ACC112 (cell line): ENCODE measurements around the gene SCT.

Experiments used
- H2AFZ ChIP-seq: fragments of 200-600 bp; sonication (generic); one replicate; pipeline ENCODE4 v1.6.0; 2017; ENCODE audit warnings: antibody characterized with exemption, low read length; ENCODE audit not compliant: unreplicated experiment
- H3K27ac ChIP-seq: fragments of 200-600 bp; sonication (generic); 2 replicates; pipeline ENCODE4 v1.5.1; 2014; ENCODE audit warnings: low read depth, mild to moderate bottlenecking, antibody characterized with exemption, low read length, moderate library complexity
- H3K27me3 ChIP-seq: fragments of 200-600 bp; sonication (generic); 2 replicates; pipeline ENCODE4 v1.6.1; 2014; ENCODE audit warnings: mild to moderate bottlenecking, antibody characterized with exemption, low read length, moderate library complexity, mixed read lengths; ENCODE audit not compliant: insufficient read depth
- H3K36me3 ChIP-seq: fragments of 200-600 bp; sonication (generic); 2 replicates; pipeline ENCODE4 v1.6.1; 2016; ENCODE audit warnings: mild to moderate bottlenecking, antibody characterized with exemption, low read length, moderate library complexity, mixed read lengths; ENCODE audit not compliant: insufficient read depth
- H3K4me1 ChIP-seq: fragments of 200-600 bp; sonication (generic); one replicate; pipeline ENCODE4 v1.6.1; 2016; ENCODE audit warnings: low read length, mixed read lengths; ENCODE audit not compliant: insufficient read depth, unreplicated experiment, control insufficient read depth
- H3K4me3 ChIP-seq: fragments of 200-600 bp; sonication (generic); 2 replicates; pipeline ENCODE4 v1.5.1; 2014; ENCODE audit warnings: mild to moderate bottlenecking, low read depth, low read length
- H3K79me2 ChIP-seq: fragments of 200-600 bp; sonication (generic); one replicate; pipeline ENCODE4 v1.6.0; 2016; ENCODE audit warnings: low read length; ENCODE audit not compliant: control insufficient read depth, unreplicated experiment, insufficient read depth

The SCT gene

DNA sequence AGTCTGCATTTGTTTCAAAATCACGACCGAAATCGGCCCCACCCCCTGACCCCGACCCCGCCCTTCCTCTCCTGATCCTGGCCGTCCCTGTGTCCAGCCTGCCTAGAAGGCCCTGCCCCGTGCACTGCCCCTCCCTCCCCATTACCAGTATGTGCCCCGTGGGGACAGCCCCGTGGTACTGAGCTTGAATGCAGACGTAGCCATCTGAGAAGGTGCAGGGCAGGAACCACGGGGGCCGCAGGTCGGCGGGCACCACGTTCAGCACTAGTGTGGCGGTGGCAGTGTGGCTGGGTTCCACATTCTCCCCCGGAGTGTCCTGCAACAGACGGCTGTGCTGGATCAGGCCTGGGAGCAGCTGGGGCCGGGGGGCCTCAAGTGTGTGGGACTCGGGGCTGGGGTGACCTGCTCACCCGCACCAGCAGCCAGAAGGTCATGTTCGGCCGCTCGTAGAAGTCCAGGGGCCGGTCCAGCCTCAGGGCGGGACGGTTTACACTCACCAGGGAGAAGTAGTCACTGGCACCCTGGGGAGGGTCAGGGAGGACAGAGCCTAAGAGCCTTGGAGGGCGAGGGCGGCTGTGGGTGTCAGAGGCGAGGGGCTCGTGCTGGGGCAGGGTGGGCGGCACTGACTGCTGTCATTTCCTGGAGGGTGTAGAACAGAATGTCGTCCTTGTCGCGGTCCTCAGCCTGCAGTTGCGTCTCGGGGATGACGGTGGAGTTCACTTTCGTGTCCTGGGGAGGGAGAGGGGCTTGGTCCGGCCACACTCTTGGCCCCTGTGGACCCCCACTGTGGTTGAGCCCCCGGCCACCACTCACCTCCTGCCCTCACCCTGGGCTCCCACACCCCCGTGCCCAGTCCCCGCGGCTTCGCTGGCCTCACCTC lies 5.8 kb downstream of the SCT start:
- H3K79me2 ChIP-seq, result no peaks in the 10 kb centered on the region
- H3K27me3 ChIP-seq, result no peaks in the 10 kb centered on the region
- H3K27ac ChIP-seq, result no peak overlapping the region
- H3K36me3 ChIP-seq, result no peaks in the 10 kb centered on the region
- H3K4me1 ChIP-seq, result peaks cover 6% of the 10 kb centered on the region
- no peak overlapping the region for H3K4me3 ChIP-seq
- H2AFZ ChIP-seq, result no peak overlapping the region

DNA sequence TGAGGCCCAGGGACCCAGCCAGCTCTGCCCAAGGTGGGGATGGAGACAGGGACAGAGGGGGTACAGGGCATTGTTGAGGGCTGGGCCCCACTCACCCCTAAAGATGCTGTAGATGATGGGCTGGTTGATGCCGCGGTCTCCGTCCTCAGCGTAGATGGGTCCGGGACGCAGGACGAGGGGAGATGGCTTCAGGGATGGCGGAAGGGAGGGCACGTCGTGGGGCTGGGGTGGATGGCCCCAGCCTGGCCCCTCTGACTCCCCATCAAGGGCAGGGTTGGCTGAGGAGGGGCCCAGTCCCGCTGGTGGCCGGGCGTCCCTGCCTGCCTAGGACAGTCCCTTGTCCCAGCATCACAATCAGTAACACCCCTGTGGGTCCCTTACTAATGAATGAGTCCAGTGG lies 6.8 kb downstream of the SCT start:
- H3K27me3 ChIP-seq, result no peaks in the 10 kb centered on the region
- no peak overlapping the region for H2AFZ ChIP-seq
- H3K4me3 ChIP-seq, result no peak overlapping the region
- H3K36me3 ChIP-seq, result peaks cover 2% of the 10 kb centered on the region; the same call in 1 of the 2 replicates
- H3K27ac ChIP-seq, result no peak overlapping the region
- H3K79me2 ChIP-seq, result peaks cover 3% of the 10 kb centered on the region
- peaks cover 8% of the 10 kb centered on the region for H3K4me1 ChIP-seq

DNA sequence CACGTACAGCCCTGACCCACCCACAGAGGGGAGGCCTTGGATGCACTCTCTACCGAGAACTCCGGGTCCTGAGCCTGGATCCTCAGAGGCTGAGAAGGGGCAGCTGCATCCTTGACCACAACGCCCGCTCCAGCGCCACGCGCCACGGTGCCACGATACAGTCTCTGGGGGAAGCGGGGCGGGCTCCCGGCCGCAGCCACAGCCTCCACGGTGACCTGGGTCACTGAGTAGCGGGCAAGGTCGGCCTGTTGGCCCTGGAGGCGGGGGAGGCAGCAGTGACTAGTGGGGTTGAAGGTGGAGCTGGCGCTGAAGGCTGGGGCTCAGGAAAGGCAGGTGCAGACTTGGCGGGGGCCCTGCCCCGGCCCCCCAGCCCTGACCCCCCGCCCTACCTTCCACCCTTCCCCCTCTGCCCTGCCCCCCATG lies 7.3 kb downstream of the SCT start:
- Histone ChIP-seq H3K27ac (no peak overlapping the region), H3K4me3 (no peak overlapping the region), H3K4me1 (peaks cover 14% of the 10 kb centered on the region), H3K27me3 (no peaks in the 10 kb centered on the region), H2AFZ (no peak overlapping the region), H3K36me3 (peaks cover 7% of the 10 kb centered on the region; the same call in 1 of the 2 replicates), H3K79me2 (peaks cover 8% of the 10 kb centered on the region)

DNA sequence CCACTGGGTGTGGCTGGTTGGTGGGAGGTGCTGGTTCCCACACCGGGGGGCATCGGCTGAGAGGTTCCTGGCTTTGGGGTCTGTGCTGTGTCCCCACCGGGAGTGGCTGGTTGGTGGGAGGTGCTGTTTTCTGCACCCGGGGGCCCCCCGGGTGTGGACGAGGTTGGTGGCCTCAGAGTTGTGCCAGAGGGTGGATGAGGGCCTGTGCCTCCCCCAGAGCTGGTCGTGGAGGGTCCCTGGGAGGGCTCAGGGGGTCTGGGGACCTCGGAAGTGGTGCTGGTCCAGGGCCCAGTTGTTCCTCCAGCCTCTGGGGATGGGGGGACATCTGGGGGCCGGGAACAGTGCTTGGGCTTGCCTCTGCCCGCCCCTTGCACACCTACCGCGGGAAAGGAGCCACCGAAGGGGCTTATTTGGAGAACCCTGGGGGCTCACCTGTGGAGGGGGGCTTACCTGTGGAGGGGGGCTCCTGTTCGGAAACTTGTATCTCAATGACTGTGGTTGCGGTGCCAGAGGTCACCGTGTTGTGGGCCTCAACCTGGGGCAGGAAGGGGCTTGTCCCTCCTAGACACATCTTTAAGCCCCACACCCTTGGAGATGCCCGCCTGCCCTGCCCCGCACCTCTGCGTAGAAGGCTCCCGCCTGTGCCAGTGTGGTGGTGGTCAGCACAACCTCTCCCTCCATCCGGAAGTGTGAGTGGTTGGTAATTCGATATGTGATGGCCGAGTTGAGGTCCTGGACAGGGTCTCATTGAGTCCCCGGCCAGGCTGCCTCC lies 7.9 kb downstream of the SCT start:
- no peak overlapping the region for H3K27ac ChIP-seq
- no peak overlapping the region for H3K4me3 ChIP-seq
- peaks cover 20% of the 10 kb centered on the region for H3K4me1 ChIP-seq

DNA sequence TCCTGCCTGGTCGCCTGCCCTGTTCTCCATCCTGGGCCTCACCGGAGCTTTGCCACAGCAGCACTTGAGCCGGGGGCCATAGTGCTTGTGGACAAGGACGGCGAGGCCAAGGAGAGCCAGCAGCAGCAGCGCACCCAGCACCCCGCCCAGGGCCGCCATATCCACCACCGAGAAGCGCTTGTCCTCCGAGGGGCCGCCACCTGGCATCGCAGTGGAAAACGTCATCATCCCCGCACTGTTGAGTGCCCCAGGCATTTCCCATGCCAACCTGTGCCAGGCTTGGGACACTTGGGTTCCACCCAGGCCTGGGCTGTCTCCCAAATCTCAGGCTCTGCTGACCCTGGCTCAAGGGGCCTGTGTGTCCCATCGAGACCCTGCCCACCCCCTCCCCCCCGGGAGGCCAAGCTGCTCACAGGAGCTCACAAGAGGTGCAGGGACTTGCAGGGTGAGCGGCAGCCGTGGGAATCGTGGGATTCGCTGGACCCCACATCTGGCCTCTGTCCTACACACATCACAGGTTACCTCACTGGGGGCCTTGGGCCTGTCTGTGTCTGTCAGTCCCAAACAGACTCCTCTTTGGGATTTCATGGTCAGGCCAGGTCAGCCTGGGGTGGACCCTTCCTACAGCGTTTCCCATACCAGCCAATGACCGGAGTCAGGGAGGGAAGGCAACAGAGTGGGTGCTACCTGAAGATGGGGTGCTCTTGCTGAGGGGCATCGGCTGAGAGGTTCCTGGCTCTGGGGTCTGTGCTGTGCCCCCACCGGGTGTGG lies 8.9 kb downstream of the SCT start:
- peaks cover 19% of the 10 kb centered on the region for H3K79me2 ChIP-seq
- H3K4me3 ChIP-seq, result no peak overlapping the region
- no peak overlapping the region for H2AFZ ChIP-seq
- peaks cover 21% of the 10 kb centered on the region for H3K4me1 ChIP-seq
- no peaks in the 10 kb centered on the region for H3K27me3 ChIP-seq
- no peak overlapping the region for H3K27ac ChIP-seq
- peaks cover 18% of the 10 kb centered on the region; the same call in 1 of the 2 replicates for H3K36me3 ChIP-seq

More for the DNA sequence above, 7.9 kb downstream of the SCT start:
- no peak overlapping the region for H2AFZ ChIP-seq
- peaks cover 13% of the 10 kb centered on the region; the same call in 1 of the 2 replicates for H3K36me3 ChIP-seq
- H3K27me3 ChIP-seq, result no peaks in the 10 kb centered on the region
- peaks cover 14% of the 10 kb centered on the region for H3K79me2 ChIP-seq

DNA sequence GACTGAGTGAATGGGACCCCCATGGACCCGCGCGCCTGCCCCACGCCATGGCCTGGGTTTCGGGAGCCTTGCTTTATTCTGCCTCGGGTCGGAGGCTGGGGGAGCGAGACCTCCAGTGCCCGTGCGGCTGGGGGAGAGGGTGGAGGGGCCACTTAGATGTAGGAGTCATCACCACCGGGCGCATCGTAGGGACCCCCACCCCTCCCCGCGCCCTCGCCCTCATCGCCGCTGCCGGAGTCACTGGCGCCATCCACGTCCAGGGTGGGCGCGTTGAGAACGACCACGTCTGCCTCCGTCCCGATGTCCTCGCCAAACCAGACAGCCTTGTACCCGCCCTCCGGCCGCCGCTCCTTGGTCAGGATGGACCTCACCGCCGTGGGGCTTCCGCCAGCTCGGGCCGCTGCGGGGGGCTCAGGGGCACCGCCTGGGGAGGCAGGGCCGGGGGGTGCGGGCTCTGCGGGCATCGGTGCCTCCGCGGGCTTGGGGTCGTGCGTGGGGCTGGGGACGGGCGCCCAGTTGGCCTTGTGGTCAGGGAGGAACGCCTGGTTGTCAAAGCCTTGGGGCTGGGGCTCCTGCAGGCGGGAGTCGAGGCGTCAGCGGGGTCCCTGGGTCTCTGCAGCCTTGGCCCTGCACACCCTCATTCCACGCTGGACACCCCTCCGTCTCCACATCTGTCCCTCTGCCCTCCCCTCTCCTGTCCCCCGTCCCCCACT lies 9.6 kb downstream of the SCT start:
- Histone ChIP-seq H3K4me1 (peaks cover 25% of the 10 kb centered on the region), H3K27ac (no peak overlapping the region), H3K27me3 (no peaks in the 10 kb centered on the region), H3K79me2 (peaks cover 19% of the 10 kb centered on the region), H3K4me3 (no peak overlapping the region), H3K36me3 (peaks cover 20% of the 10 kb centered on the region; the same call in 1 of the 2 replicates), H2AFZ (no peak overlapping the region)

DNA sequence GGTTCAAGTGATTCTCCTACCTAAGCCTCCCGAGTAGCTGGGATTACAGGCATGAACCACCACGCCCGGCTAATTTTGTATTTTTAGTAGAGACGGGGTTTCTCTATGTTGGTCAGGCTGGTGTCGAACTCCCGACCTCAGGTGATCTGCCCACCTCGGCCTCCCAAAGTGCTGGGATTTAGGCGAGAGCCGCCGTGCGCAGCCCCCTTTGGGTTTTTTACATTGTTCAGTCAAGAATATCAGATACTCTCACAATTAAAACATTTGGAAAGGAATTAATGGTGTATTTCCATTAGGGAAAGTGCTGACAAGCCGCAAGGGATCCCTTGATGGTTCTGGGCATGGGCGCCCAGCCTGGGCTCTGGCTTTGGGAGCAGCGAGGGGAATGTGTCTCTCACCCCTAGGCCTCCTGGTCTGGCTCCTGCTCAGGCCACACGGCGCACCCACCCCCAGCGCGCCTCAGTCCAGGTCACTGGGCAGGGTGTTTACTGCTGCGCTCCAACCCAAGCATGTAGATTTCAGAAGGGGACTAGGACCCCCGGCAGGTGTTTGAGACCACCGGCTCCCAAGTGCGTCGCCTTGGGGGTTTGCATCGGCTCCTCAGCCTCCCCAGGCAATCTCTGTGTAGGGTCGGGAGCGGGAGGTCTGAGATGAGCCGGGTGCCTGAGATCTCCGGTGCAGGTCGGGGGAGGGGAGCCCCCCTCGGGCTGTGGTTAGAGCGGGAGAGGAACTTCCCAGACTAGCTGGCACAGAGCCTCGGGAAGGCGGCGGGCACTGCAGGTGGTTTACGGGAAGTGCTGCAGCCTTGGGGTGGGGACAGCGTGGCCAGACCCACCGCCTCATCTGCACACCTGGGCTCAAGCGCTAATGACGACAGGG lies 10.4 kb downstream of the SCT start:
- Histone ChIP-seq H3K36me3 (peaks cover 20% of the 10 kb centered on the region; the same call in 1 of the 2 replicates), H3K27ac (peak overlapping the region; percentile 93), H3K79me2 (peaks cover 19% of the 10 kb centered on the region), H3K4me1 (peaks cover 25% of the 10 kb centered on the region), H3K27me3 (no peaks in the 10 kb centered on the region), H2AFZ (no peak overlapping the region), H3K4me3 (peak overlapping the region; percentile 99)

DNA sequence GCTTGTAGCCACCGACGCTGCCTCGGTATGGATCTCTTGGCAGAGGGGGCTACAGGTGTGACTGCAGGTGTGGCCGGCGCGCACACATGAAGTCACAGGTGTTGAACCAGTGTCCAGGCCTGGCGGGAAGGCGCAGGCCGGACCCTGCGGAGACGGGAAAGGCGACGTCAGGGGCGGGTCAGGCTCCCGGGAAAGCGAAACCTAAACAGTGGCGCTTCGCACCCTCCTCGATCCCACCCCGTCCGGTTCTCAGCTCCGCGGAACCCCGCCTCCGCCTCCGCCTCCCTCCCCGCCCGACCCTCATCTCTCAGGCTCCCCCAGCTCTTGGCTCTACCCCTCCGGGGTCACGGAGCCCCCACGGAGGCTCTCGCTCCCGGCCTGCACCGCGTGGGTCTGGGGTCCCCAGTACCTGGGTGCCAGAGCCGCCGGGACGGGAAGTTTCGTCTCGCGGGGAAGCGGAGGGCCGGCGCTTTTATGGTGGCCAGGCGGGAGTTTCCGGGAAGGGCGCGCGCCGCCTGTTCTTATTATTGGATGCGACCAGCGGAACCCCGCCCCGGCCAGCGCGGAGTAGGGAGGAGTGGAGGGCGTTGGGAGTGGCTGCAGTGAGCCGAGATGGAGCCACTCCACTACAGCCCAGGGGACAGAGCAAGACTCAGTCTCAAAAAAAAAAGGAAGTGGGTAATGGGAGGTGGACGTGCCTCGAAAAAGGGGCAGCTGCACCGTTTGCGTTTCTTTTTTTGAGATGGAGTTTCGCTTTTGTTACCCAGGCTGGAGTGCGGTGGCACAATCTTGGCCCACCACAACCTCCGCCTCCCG lies 11.3 kb downstream of the SCT start, which contains the start of gene IRF7:
TSS of gene IRF7 (minus strand) at position 447 of the 816 bp plus-strand sequence. CDS start 586 bp downstream, outside the sequence.
- no peak within 1 kb of the TSS for H2AFZ ChIP-seq
- H3K27me3 ChIP-seq, result no peaks in the 10 kb centered on the region
- H3K4me3 ChIP-seq, result peak within 1 kb of the TSS; percentile 99
- peaks cover 25% of the 10 kb centered on the region for H3K4me1 ChIP-seq
- peaks cover 19% of the 10 kb centered on the region for H3K79me2 ChIP-seq
- peak within 1 kb of the TSS; percentile 93 for H3K27ac ChIP-seq
- H3K36me3 ChIP-seq, result peaks cover 26% of the 10 kb centered on the region; the same call in 1 of the 2 replicates
